Esophagus muscularis mucosa (tissue), 4 donors: ENCODE data around the gene MNT. TPM values are rescaled to one million over a fixed set of nuclear protein-coding genes. Genes with fewer than 3 reads are reported as not detected.

ENCODE experiments used
- DNase-seq: peaks from one replicate; pipeline ENCODE4 v3.0.0-alpha.2; 2017; ENCODE audit errors: extremely low spot score
- H3K27ac ChIP-seq, 4 donors: fragments of 200-600 bp; sonication (generic); replicated peaks in 1 of 4; 1 replicate in 3 of 4; 2 replicates in 1 of 4; pipeline ENCODE4 v1.5.1; 2016 to 2019; ENCODE audit warnings: mild to moderate bottlenecking in 1 of 4
- H3K27me3 ChIP-seq, 4 donors: fragments of 200-600 bp; sonication (generic); one replicate each; pipeline versions ENCODE4 v1.5.1 to v1.6.0; 2016 to 2019
- H3K36me3 ChIP-seq, 4 donors: fragments of 200-600 bp; sonication (generic); one replicate each; pipeline ENCODE4 v1.5.1; 2016 to 2019
- H3K4me1 ChIP-seq, 4 donors: fragments of 200-600 bp; sonication (generic); one replicate each; pipeline ENCODE4 v1.5.1; 2016 to 2019
- H3K4me3 ChIP-seq, 4 donors: fragments of 200-600 bp; sonication (generic); 1 replicate in 2 of 4; 2 replicates in 2 of 4; pipeline ENCODE4 v1.5.1; 2016 to 2019; ENCODE audit warnings: mild to moderate bottlenecking in 4 of 4, moderate library complexity in 1 of 4
- H3K9me3 ChIP-seq, 4 donors: fragments of 200-600 bp; sonication (generic); 1 replicate in 3 of 4; 2 replicates in 1 of 4; pipeline ENCODE4 v1.5.1; 2016 to 2019
- CTCF ChIP-seq, 3 experiments: fragments of 200-600 bp in 2 of 3; fragments of 450-650 bp in 1 of 3; sonication (generic) in 2 of 3; IDR thresholded peaks; one replicate each; pipeline ENCODE4 v1.5.1; 2017 to 2019; ENCODE audit warnings: antibody characterized with exemption in 3 of 3, mild to moderate bottlenecking in 2 of 3, moderate library complexity in 1 of 3
- EP300 ChIP-seq: sonication (generic); formaldehyde crosslinking; IDR thresholded peaks from one replicate; pipeline ENCODE4 v1.6.1; 2017; ENCODE audit warnings: antibody characterized with exemption
- POLR2A ChIP-seq: fragments of 450-650 bp; IDR thresholded peaks from one replicate; pipeline ENCODE4 v1.6.1; 2017; ENCODE audit warnings: antibody characterized with exemption, moderate library complexity, mild to moderate bottlenecking, low read depth
- POLR2AphosphoS5 ChIP-seq, 2 donors: sonication (generic); formaldehyde crosslinking; IDR thresholded peaks; one replicate each; pipeline ENCODE4 v1.6.1; 2017; ENCODE audit warnings: antibody characterized with exemption in 2 of 2
- WGBS: methylation state at CpG from one replicate; pipeline ENCODE4 v1.1.5; 2018; 5-methylcytosine and 5-hydroxymethylcytosine counted together
- intact Hi-C: fragments of 100-400 bp; cut with DNase I; formaldehyde crosslinking; loops from one replicate; pipeline ENCODE4 v1.15.1; 2023
- total RNA-seq, 4 donors: library from RNA; depleted of rRNA; stranded (reverse); fragments of >200 nt; gene quantifications; one replicate each; pipeline versions ENCODE4 v1.1.0 to v1.2.1, GENCODE V29; 2016

MNT gene
- total RNA-seq, 4 donors from 2014 or later: 10.8 to 17.4 (median 13.8) TPM

DNA sequence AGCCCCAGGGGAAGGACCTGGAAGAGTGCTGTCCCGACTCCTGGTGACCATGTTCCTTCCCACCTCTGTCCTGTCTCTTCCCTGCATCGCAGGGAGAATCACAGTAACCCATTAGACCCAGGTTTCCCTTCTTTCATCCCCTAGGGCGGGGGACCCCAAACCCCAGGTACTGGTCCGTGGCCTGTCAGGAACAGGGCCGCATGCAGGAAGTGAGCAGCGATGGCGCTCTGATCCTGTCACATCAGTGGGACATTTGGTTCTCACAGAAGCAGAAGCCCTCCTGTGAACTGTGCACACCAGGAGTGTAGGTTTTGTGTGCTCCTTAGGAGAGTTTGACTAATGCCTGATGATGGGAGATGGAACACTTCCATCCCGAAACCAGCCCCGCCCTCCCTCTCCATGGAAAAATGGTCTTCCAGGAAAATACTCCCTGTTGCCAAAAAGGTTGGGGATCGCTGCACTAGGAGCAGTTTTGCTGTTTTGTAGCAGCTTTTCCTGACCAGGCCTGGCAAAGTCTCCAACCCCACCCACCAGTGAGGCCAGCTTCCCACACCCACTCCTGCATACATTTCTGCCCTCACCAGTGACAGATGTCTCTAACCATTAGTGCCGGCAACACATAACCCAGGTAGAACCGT, 10.5 kb downstream of the MNT start:
- Histone ChIP-seq H3K4me1 (peaks cover 45 to 83% (median 64%) of the 10 kb centered on the region in 4 donors), H3K9me3 (no peaks in the 10 kb centered on the region), H3K4me3 (no peak overlapping the region), H3K27ac (peak overlapping the region; percentile 98 to 100 (median 100)), H3K27me3 (peaks cover 0 to 5% (median 0%) of the 10 kb centered on the region in 4 donors), H3K36me3 (peaks cover 6 to 37% (median 27%) of the 10 kb centered on the region in 4 donors)
- no peak for TF ChIP-seq POLR2A
- TF ChIP-seq POLR2AphosphoS5 (IDR thresholded peaks at IDR 0.05): peak; percentile 28 to 50
- DNase-seq: no peak
- intact Hi-C loops: no loop called here
- 59% methylated on average over 12 of the region's 12 CpGs for WGBS

- Histone ChIP-seq H3K27me3 (peaks cover 0 to 5% (median 0%) of the 10 kb centered on the region in 4 donors), H3K4me1 (peaks cover 31 to 79% (median 57%) of the 10 kb centered on the region in 4 donors), H3K36me3 (peaks cover 6 to 44% (median 30%) of the 10 kb centered on the region in 4 donors), H3K4me3 (no peak overlapping the region), H3K27ac (peak overlapping the region in 3 of 4 donors; percentile 100), H3K9me3 (no peaks in the 10 kb centered on the region)
- WGBS: 86% methylated on average over 15 of the region's 15 CpGs
- DNase-seq: no peak
- TF ChIP-seq EP300 (no peak), POLR2AphosphoS5 (IDR thresholded peaks at IDR 0.05) (no peak), POLR2A (no peak), CTCF (IDR thresholded peaks at IDR 0.05) (no peak)
- intact Hi-C loops: no loop called here
Observed at GRCh38 chr17:2388683-2389055, 12.2 kb downstream of the MNT start.

GRCh38 chr17:2388020-2388682, 12.7 kb downstream of the MNT start:
- H3K36me3 ChIP-seq: peaks cover 6 to 44% (median 33%) of the 10 kb centered on the region in 4 donors
- no peaks in the 10 kb centered on the region for H3K9me3 ChIP-seq
- no peak overlapping the region for H3K4me3 ChIP-seq
- H3K4me1 ChIP-seq: peaks cover 31 to 83% (median 61%) of the 10 kb centered on the region in 4 donors
- no peak for DNase-seq
- intact Hi-C loops: no loop called here
- H3K27ac ChIP-seq: peak overlapping the region in 3 of 4 donors; percentile 100
- TF ChIP-seq POLR2AphosphoS5 (IDR thresholded peaks at IDR 0.05): no peak
- no peak for TF ChIP-seq POLR2A
- no peak for TF ChIP-seq CTCF (IDR thresholded peaks at IDR 0.05)
- TF ChIP-seq EP300: no peak
- 85% methylated on average over 17 of the region's 21 CpGs for WGBS
- H3K27me3 ChIP-seq: peaks cover 0 to 3% (median 0%) of the 10 kb centered on the region in 4 donors

- H3K36me3 ChIP-seq: peaks cover 6 to 44% (median 33%) of the 10 kb centered on the region in 4 donors
- no peaks in the 10 kb centered on the region for H3K9me3 ChIP-seq
- peaks cover 31 to 89% (median 67%) of the 10 kb centered on the region in 4 donors for H3K4me1 ChIP-seq
- 88% methylated on average over 23 of the region's 41 CpGs for WGBS
- H3K4me3 ChIP-seq: no peak overlapping the region
- no peaks in the 10 kb centered on the region for H3K27me3 ChIP-seq
- TF ChIP-seq POLR2AphosphoS5 (IDR thresholded peaks at IDR 0.05) (no peak), CTCF (IDR thresholded peaks at IDR 0.05) (no peak), EP300 (no peak), POLR2A (no peak)
- H3K27ac ChIP-seq: no peak overlapping the region
- DNase-seq: no peak
- intact Hi-C loops: no loop called here
Observed at GRCh38 chr17:2387086-2388019, 13.5 kb downstream of the MNT start.
